ENCODE measurements around the gene FAM47C. TPM values are rescaled to one million over a fixed set of nuclear protein-coding genes. Genes with fewer than 3 reads are reported as not detected.
A peak's percentile ranks its signal among the peaks of the same experiment; 100 is the strongest.
"Not testable (repeated sequence)": the region's sequence is repeated elsewhere in the genome, so short reads cannot be mapped to it uniquely, and the experiment has no call there.

FAM47C gene
- total RNA-seq, 1 experiment from 2014 or later = not detected

GRCh38 chrX:37057572-37057971 lies 49.4 kb downstream of the FAM47C start:
- H3K36me3 ChIP-seq (ENCODE audit: control insufficient read depth in 1 of 2, insufficient read depth in 2 of 2, low read length in 2 of 2); H3K4me2 ChIP-seq (ENCODE audit: low read length); intact Hi-C loops (cut with micrococcal nuclease); H3K27me3 ChIP-seq (ENCODE audit: insufficient read depth, low read length); H3K27ac ChIP-seq (ENCODE audit: low read depth, low read length); H3K4me3 ChIP-seq (replicated peaks in 1 of 2; ENCODE audit: low read depth in 1 of 2, low read length in 2 of 2); H4K20me1 ChIP-seq (ENCODE audit: insufficient read depth); ATAC-seq; DNase-seq (ENCODE audit: low read depth, low spot score); POLR2A ChIA-PET; H3K9me3 ChIP-seq (ENCODE audit: control insufficient read depth in 1 of 2, insufficient read depth in 1 of 2, low read depth in 1 of 2, low read length in 2 of 2); RAD21 ChIA-PET (ENCODE audit: low non-redundant PET in 1 of 2, low total read pairs in 2 of 2, uncharacterized antibody in 2 of 2, unreplicated experiment in 2 of 2); H3K9me2 ChIP-seq (ENCODE audit: insufficient read depth); H3K79me2 ChIP-seq (ENCODE audit: insufficient read depth, low read length); CTCF ChIA-PET; H2AFZ ChIP-seq (ENCODE audit: low read depth, low read length, poor library complexity, severe bottlenecking); BruUV-seq (replicated peaks); H3K9ac ChIP-seq (ENCODE audit: low read length); H3K4me1 ChIP-seq (ENCODE audit: control insufficient read depth in 1 of 2, insufficient read depth in 2 of 2, low read length in 2 of 2): not testable (repeated sequence)

- Histone ChIP-seq H3K36me3 (ENCODE audit: control insufficient read depth in 1 of 2, insufficient read depth in 2 of 2, low read length in 2 of 2) (no peaks in the 10 kb centered on the region), H3K9me2 (ENCODE audit: insufficient read depth) (no peaks in the 10 kb centered on the region), H3K79me2 (ENCODE audit: insufficient read depth, low read length) (no peaks in the 10 kb centered on the region), H3K9ac (ENCODE audit: low read length) (no peak overlapping the region), H3K4me2 (ENCODE audit: low read length) (no peak overlapping the region), H3K4me3 (replicated peaks in 1 of 2; ENCODE audit: low read depth in 1 of 2, low read length in 2 of 2) (no peak overlapping the region), H4K20me1 (ENCODE audit: insufficient read depth) (no peaks in the 10 kb centered on the region), H3K4me1 (ENCODE audit: control insufficient read depth in 1 of 2, insufficient read depth in 2 of 2, low read length in 2 of 2) (no peaks in the 10 kb centered on the region), H3K27me3 (ENCODE audit: insufficient read depth, low read length) (no peaks in the 10 kb centered on the region), H2AFZ (ENCODE audit: low read depth, low read length, poor library complexity, severe bottlenecking) (no peak overlapping the region), H3K9me3 (ENCODE audit: control insufficient read depth in 1 of 2, insufficient read depth in 1 of 2, low read depth in 1 of 2, low read length in 2 of 2) (no peaks in the 10 kb centered on the region), H3K27ac (ENCODE audit: low read depth, low read length) (no peak overlapping the region)
- TF ChIP-seq RAD21 (IDR thresholded peaks at IDR 0.05; ENCODE audit: low read depth) (peak; percentile 53), POLR2AphosphoS5 (IDR thresholded peaks at IDR 0.05; ENCODE audit: low read depth, low read length) (no peak), REST (IDR thresholded peaks at IDR 0.05; ENCODE audit: low read depth) (no peak), CTCF (IDR thresholded peaks at IDR 0.05 in 2 of 3, conservative IDR thresholded peaks at IDR 0.05 in 1 of 3; ENCODE audit: borderline replicate concordance in 1 of 3, insufficient read depth in 1 of 3, low read depth in 2 of 3, low read length in 2 of 3) (peak; percentile 18 to 56 (median 54); a peak in 5 of 6 replicates)
- POLR2A ChIA-PET = no interaction called here
- ATAC-seq (peak; percentile 69), DNase-seq (ENCODE audit: low read depth, low spot score) (peak; percentile 26)
- CTCF ChIA-PET = no interaction called here
- RAD21 ChIA-PET (ENCODE audit: low non-redundant PET in 1 of 2, low total read pairs in 2 of 2, uncharacterized antibody in 2 of 2, unreplicated experiment in 2 of 2) = no interaction called here
- intact Hi-C loops (cut with micrococcal nuclease) = no loop called here
- BruUV-seq (replicated peaks) = no TSS peak
These were observed 52.8 kb downstream of the FAM47C start for GRCh38 chrX:37060999-37061398.
